ENCODE results near the gene PRKCE. TPM values are rescaled to one million over a fixed set of nuclear protein-coding genes. Genes with fewer than 3 reads are reported as not detected.

The PRKCE gene
- polyA plus RNA-seq, 3 donors, result 1.3 to 7.7 (median 2.3) TPM

GRCh38 chr2:46163804-46164528 is 512.5 kb downstream of the PRKCE start:
- Histone ChIP-seq H3K27me3 (ENCODE audit: control insufficient read depth in 2 of 2, insufficient read depth in 2 of 2, low read length in 2 of 2) (no peaks in the 10 kb centered on the region), H3K4me1 (ENCODE audit: control insufficient read depth in 1 of 2, insufficient read depth in 2 of 2, low read length in 2 of 2) (peaks cover 7 to 19% of the 10 kb centered on the region in 2 donors), H3K9ac (ENCODE audit: insufficient read depth, low read length, poor library complexity, severe bottlenecking) (no peak overlapping the region), H3K79me2 (ENCODE audit: insufficient read depth, low read length) (no peaks in the 10 kb centered on the region), H3K36me3 (replicated peaks in 1 of 2; ENCODE audit: control insufficient read depth in 1 of 2, insufficient read depth in 2 of 2, low read length in 2 of 2) (peaks cover 0 to 6% of the 10 kb centered on the region in 2 donors), H3K4me2 (replicated peaks; ENCODE audit: extremely low read depth, low read length, poor library complexity, severe bottlenecking) (no peak overlapping the region), H4K20me1 (ENCODE audit: insufficient read depth, low read length) (no peaks in the 10 kb centered on the region), H3K9me3 (replicated peaks in 1 of 2; ENCODE audit: control insufficient read depth in 1 of 2, insufficient read depth in 1 of 2, low read length in 2 of 2) (no peaks in the 10 kb centered on the region), H2AFZ (ENCODE audit: insufficient read depth, low read depth, low read length, poor library complexity, severe bottlenecking) (no peak overlapping the region), H3K27ac (ENCODE audit: low read depth in 1 of 2, low read length in 2 of 2) (no peak overlapping the region), H3K4me3 (replicated peaks in 1 of 3; ENCODE audit: low read depth in 2 of 3, low read length in 3 of 3) (no peak overlapping the region)
- Mint-ChIP-seq H3K4me1 (peaks cover 26% of the 10 kb centered on the region), H3K27ac (no peak overlapping the region), H3K4me3 (no peak overlapping the region), H3K27me3 (ENCODE audit: low read depth in 3 of 3) (peaks cover 0 to 2% (median 1%) of the 10 kb centered on the region in 3 donors), H3K9me3 (peaks cover 0 to 2% (median 0%) of the 10 kb centered on the region in 7 donors), H3K36me3 (peaks cover 32 to 47% of the 10 kb centered on the region in 2 donors)
- intact Hi-C loops (cut with micrococcal nuclease), result no loop called here
- 80% methylated on average over 8 of the region's 8 CpGs for WGBS (ENCODE audit: insufficient coverage)
- DNase-seq, result no peak
- TF ChIP-seq CTCF (IDR thresholded peaks at IDR 0.05), result no peak

DNA sequence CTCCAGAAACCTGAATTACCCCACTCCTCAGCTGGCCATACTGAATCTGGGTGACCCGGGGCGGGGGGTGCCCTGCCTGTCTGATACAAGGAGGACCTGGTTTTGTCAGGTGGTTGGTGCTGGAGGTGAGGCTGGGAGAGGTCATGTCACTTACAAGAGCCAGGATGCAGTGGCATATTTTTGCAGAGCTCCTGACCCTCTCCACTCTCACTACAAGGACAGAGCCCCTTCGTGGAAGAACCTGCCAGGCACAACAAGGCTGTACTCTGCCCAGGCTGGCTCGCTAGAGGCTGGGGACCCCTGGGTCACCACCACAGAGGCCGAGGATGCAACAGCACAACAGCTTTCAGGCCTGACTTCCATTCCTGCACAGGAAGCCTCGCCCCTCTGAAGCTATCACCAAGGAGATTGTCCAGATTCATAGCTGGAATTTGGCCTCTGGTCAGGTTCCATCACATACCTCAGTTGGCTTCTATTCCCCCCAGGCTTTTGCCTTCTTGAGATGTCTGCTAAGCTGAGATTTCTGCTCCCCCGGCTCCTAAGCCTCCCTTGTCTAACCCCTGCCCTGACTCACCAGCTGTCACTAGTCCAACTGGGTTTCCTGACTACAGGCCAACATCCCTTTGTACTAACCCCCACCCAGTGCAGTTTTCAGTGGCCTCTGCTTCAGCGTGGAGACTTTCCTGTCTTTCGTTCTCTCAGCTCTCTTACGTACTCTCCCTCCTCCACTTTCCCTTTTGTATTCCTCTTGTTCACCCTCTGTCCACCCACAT is 513.2 kb downstream of the PRKCE start:
- 87% methylated on average over 8 of the region's 10 CpGs for WGBS (ENCODE audit: insufficient coverage)
- H3K79me2 ChIP-seq (ENCODE audit: insufficient read depth, low read length), result no peaks in the 10 kb centered on the region
- H3K4me2 ChIP-seq (replicated peaks; ENCODE audit: extremely low read depth, low read length, poor library complexity, severe bottlenecking), result no peak overlapping the region
- no peaks in the 10 kb centered on the region for H3K27me3 ChIP-seq (ENCODE audit: control insufficient read depth in 2 of 2, insufficient read depth in 2 of 2, low read length in 2 of 2)
- H3K36me3 Mint-ChIP-seq, result peaks cover 28 to 42% of the 10 kb centered on the region in 2 donors
- intact Hi-C loops (cut with micrococcal nuclease), result no loop called here
- no peak overlapping the region for H3K27ac Mint-ChIP-seq
- H3K9ac ChIP-seq (ENCODE audit: insufficient read depth, low read length, poor library complexity, severe bottlenecking), result no peak overlapping the region
- no peak overlapping the region for H3K4me3 Mint-ChIP-seq
- no peaks in the 10 kb centered on the region for H4K20me1 ChIP-seq (ENCODE audit: insufficient read depth, low read length)
- no peaks in the 10 kb centered on the region for H3K9me3 ChIP-seq (replicated peaks in 1 of 2; ENCODE audit: control insufficient read depth in 1 of 2, insufficient read depth in 1 of 2, low read length in 2 of 2)
- H2AFZ ChIP-seq (ENCODE audit: insufficient read depth, low read depth, low read length, poor library complexity, severe bottlenecking), result no peak overlapping the region
- peaks cover 0 to 2% (median 0%) of the 10 kb centered on the region in 7 donors for H3K9me3 Mint-ChIP-seq
- H3K4me1 Mint-ChIP-seq, result peaks cover 26% of the 10 kb centered on the region
- peaks cover 0 to 2% (median 1%) of the 10 kb centered on the region in 3 donors for H3K27me3 Mint-ChIP-seq (ENCODE audit: low read depth in 3 of 3)
- H3K4me3 ChIP-seq (replicated peaks in 1 of 3; ENCODE audit: low read depth in 2 of 3, low read length in 3 of 3), result no peak overlapping the region
- no peak for TF ChIP-seq CTCF (IDR thresholded peaks at IDR 0.05)
- no peaks in the 10 kb centered on the region for H3K36me3 ChIP-seq (replicated peaks in 1 of 2; ENCODE audit: control insufficient read depth in 1 of 2, insufficient read depth in 2 of 2, low read length in 2 of 2)
- H3K4me1 ChIP-seq (ENCODE audit: control insufficient read depth in 1 of 2, insufficient read depth in 2 of 2, low read length in 2 of 2), result peaks cover 7 to 19% of the 10 kb centered on the region in 2 donors
- H3K27ac ChIP-seq (ENCODE audit: low read depth in 1 of 2, low read length in 2 of 2), result no peak overlapping the region
- no peak for DNase-seq
